C4-2B (cell line): ENCODE results near the gene AFAP1.

ENCODE experiments used
- CTCF ChIP-seq: fragments of 450-650 bp; conservative IDR thresholded peaks from 2 replicates; pipeline ENCODE4 v1.5.1; 2017; ENCODE audit warnings: mild to moderate bottlenecking
- ZFX ChIP-seq: fragments of 450-650 bp; IDR thresholded peaks from 2 replicates; pipeline ENCODE4 v1.6.1; 2017

- no peak for TF ChIP-seq CTCF
- TF ChIP-seq ZFX, result no peak
Observed at GRCh38 chr4:7899184-7899869, 40.3 kb downstream of the AFAP1 start.
